ENCODE results near the gene PROKR2.

The PROKR2 gene

GRCh38 chr20:5316188-5317158 lies at the start of gene PROKR2:
PROKR2 (minus strand) TSS chr20:5316954; CDS start chr20:5314369, 2,585 bp downstream.
- no peak for DNase-seq (ENCODE audit: low read depth)

- no peak for DNase-seq (ENCODE audit: low read depth)
Observed at GRCh38 chr20:5364997-5365597, 48.3 kb upstream of the PROKR2 start.

GRCh38 chr20:5364136-5364821 lies 47.5 kb upstream of the PROKR2 start:
- DNase-seq (ENCODE audit: low read depth) = no peak

GRCh38 chr20:5362771-5363170 lies 46.0 kb upstream of the PROKR2 start:
- DNase-seq (ENCODE audit: low read depth) = no peak

GRCh38 chr20:5361176-5361575 lies 44.4 kb upstream of the PROKR2 start:
- no peak for DNase-seq (ENCODE audit: low read depth)

GRCh38 chr20:5357946-5358345 lies 41.2 kb upstream of the PROKR2 start:
- DNase-seq (ENCODE audit: low read depth) = no peak

- DNase-seq (ENCODE audit: low read depth) = no peak
Observed at GRCh38 chr20:5356941-5357340, 40.2 kb upstream of the PROKR2 start.

- DNase-seq (ENCODE audit: low read depth) = no peak
Observed at GRCh38 chr20:5354901-5355300, 38.1 kb upstream of the PROKR2 start.

- no peak for DNase-seq (ENCODE audit: low read depth)
Observed at GRCh38 chr20:5353624-5354496, 37.1 kb upstream of the PROKR2 start.

GRCh38 chr20:5349448-5349847 lies 32.7 kb upstream of the PROKR2 start:
- DNase-seq (ENCODE audit: low read depth) = no peak

GRCh38 chr20:5342021-5342420 lies 25.3 kb upstream of the PROKR2 start:
- DNase-seq (ENCODE audit: low read depth) = no peak

GRCh38 chr20:5331340-5331739 lies 14.6 kb upstream of the PROKR2 start:
- no peak for DNase-seq (ENCODE audit: low read depth)

- DNase-seq (ENCODE audit: low read depth) = no peak
Observed at GRCh38 chr20:5328268-5328667, 11.5 kb upstream of the PROKR2 start.

GRCh38 chr20:5327356-5327755 lies 10.6 kb upstream of the PROKR2 start:
- no peak for DNase-seq (ENCODE audit: low read depth)

GRCh38 chr20:5315807-5316187 lies 957 bp downstream of the PROKR2 start:
- no peak for DNase-seq (ENCODE audit: low read depth)

GRCh38 chr20:5313916-5314315 lies 2.8 kb downstream of the PROKR2 start:
- DNase-seq (ENCODE audit: low read depth) = no peak

GRCh38 chr20:5312518-5312917 lies 4.2 kb downstream of the PROKR2 start:
- no peak for DNase-seq (ENCODE audit: low read depth)

- no peak for DNase-seq (ENCODE audit: low read depth)
Observed at GRCh38 chr20:5309971-5310370, 6.8 kb downstream of the PROKR2 start.

GRCh38 chr20:5298811-5299210 lies 17.9 kb downstream of the PROKR2 start:
- no peak for DNase-seq (ENCODE audit: low read depth)

- DNase-seq (ENCODE audit: low read depth) = no peak
Observed at GRCh38 chr20:5297280-5298004, 19.3 kb downstream of the PROKR2 start.

GRCh38 chr20:5290596-5290995 lies 26.2 kb downstream of the PROKR2 start:
- DNase-seq (ENCODE audit: low read depth) = no peak

All from stimulated activated CD8-positive, alpha-beta memory T cell treated with anti-CD3 and anti-CD28 coated beads, Interleukin-15, amount 100 ng/mL, for 24 hours (primary cell).